HG02884 (cell line): ENCODE data around the gene MRFAP1.

ENCODE experiments used
- ATAC-seq: cut with Tn5 transposase; IDR thresholded peaks from one replicate; pipeline ENCODE4 v1.9.1; 2021; ENCODE audit warnings: mild to moderate bottlenecking, moderate library complexity; ENCODE audit not compliant: unreplicated experiment

The MRFAP1 gene

GRCh38 chr4:6689506-6689960 is 49.0 kb downstream of the MRFAP1 start:
- ATAC-seq: no peak
